Activated naive CD4-positive, alpha-beta T cell treated with anti-CD3 and anti-CD28 coated beads for 36 hours (primary cell): Measurements from ENCODE around the gene CAMTA1. TPM values are rescaled to one million over a fixed set of nuclear protein-coding genes. Genes with fewer than 3 reads are reported as not detected.

Source experiments
- CTCF ChIA-PET: fragments of 350-600 bp; sonication (Branson Sonifier 250); formaldehyde crosslinking; loops from one replicate; lab custom pipeline; 2021; ENCODE audit warnings: antibody characterized with exemption; lab: Charles Lee
- DNase-seq: peaks from one replicate; pipeline ENCODE4 v3.0.0-alpha.2; 2020
- H3K27ac Mint-ChIP-seq: one replicate; pipeline ENCODE4 v1.8.0; 2021; ENCODE audit warnings: mild to moderate bottlenecking, mixed read lengths
- H3K27me3 Mint-ChIP-seq: one replicate; pipeline ENCODE4 v1.8.0; 2021; ENCODE audit warnings: low read depth, mixed read lengths
- H3K36me3 Mint-ChIP-seq: one replicate; pipeline ENCODE4 v1.8.0; 2021; ENCODE audit warnings: low read depth, mixed read lengths
- H3K4me1 Mint-ChIP-seq: one replicate; pipeline ENCODE4 v1.8.0; 2021; ENCODE audit warnings: low read depth, mixed read lengths
- H3K4me3 Mint-ChIP-seq: one replicate; pipeline ENCODE4 v1.8.0; 2021; ENCODE audit warnings: mild to moderate bottlenecking, moderate library complexity, mixed read lengths
- H3K9me3 Mint-ChIP-seq: one replicate; pipeline ENCODE4 v1.8.0; 2021; ENCODE audit warnings: mixed read lengths
- intact Hi-C: fragments of 100-400 bp; cut with micrococcal nuclease; formaldehyde crosslinking; loops from one replicate; pipeline ENCODE4 v1.15.1; 2023
- total RNA-seq, 2 experiments: library from RNA; stranded (reverse); gene quantifications; one replicate each; pipeline ENCODE4 v1.2.3, GENCODE V29; 2021

The CAMTA1 gene
- total RNA-seq, 2 experiments from 2014 or later, result 61.5 to 70.9 TPM

DNA sequence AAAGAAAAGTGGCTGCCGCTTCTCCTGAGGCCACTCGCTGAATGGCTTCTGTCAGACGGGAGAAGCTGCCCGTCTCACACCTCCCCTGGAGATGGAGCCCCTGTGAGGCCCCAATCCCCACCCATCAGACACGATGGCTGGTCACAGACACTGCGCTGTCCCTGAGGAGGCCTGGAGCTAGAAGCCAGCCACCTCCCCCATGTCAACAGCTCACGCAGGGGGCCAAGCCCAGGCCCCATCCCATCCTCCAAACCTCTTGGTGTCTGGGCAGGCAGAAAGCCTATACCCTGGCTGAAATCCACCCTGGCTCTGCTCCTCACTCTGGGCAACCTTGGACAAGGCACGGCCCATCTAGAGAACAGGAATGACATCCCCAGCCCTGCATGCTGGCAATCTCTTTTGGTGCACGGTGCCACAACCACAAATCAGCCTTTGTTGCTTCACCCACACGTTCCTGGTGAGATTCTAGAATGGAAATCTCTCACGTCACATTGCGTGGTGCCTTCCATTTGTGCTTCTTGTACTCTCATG lies 711.9 kb downstream of the CAMTA1 start:
- Mint-ChIP-seq H3K27ac (no peak overlapping the region), H3K4me1 (no peaks in the 10 kb centered on the region), H3K4me3 (no peak overlapping the region), H3K9me3 (peaks cover 4% of the 10 kb centered on the region), H3K36me3 (no peaks in the 10 kb centered on the region), H3K27me3 (peaks cover 4% of the 10 kb centered on the region)
- DNase-seq, result no peak
- intact Hi-C loops, result no loop called here
- CTCF ChIA-PET, result interaction anchor here (0.8 kb wide), 1 partner anchor 30 kb away, joined by 3 read pairs; no protein-coding TSS in a partner anchor

- intact Hi-C loops, result no loop called here
- H3K27me3 Mint-ChIP-seq, result no peaks in the 10 kb centered on the region
- no peak overlapping the region for H3K4me3 Mint-ChIP-seq
- H3K27ac Mint-ChIP-seq, result no peak overlapping the region
- H3K36me3 Mint-ChIP-seq, result no peaks in the 10 kb centered on the region
- no peak for DNase-seq
- CTCF ChIA-PET, result no interaction called here
- no peaks in the 10 kb centered on the region for H3K4me1 Mint-ChIP-seq
- no peaks in the 10 kb centered on the region for H3K9me3 Mint-ChIP-seq
These were observed 715.3 kb downstream of the CAMTA1 start for GRCh38 chr1:7500381-7501083.

GRCh38 chr1:7501084-7501491 lies 715.8 kb downstream of the CAMTA1 start:
- intact Hi-C loops, result no loop called here
- H3K27ac Mint-ChIP-seq, result no peak overlapping the region
- CTCF ChIA-PET, result no interaction called here
- H3K9me3 Mint-ChIP-seq, result no peaks in the 10 kb centered on the region
- H3K4me1 Mint-ChIP-seq, result no peaks in the 10 kb centered on the region
- no peaks in the 10 kb centered on the region for H3K27me3 Mint-ChIP-seq
- no peak for DNase-seq
- no peak overlapping the region for H3K4me3 Mint-ChIP-seq
- H3K36me3 Mint-ChIP-seq, result no peaks in the 10 kb centered on the region

DNA sequence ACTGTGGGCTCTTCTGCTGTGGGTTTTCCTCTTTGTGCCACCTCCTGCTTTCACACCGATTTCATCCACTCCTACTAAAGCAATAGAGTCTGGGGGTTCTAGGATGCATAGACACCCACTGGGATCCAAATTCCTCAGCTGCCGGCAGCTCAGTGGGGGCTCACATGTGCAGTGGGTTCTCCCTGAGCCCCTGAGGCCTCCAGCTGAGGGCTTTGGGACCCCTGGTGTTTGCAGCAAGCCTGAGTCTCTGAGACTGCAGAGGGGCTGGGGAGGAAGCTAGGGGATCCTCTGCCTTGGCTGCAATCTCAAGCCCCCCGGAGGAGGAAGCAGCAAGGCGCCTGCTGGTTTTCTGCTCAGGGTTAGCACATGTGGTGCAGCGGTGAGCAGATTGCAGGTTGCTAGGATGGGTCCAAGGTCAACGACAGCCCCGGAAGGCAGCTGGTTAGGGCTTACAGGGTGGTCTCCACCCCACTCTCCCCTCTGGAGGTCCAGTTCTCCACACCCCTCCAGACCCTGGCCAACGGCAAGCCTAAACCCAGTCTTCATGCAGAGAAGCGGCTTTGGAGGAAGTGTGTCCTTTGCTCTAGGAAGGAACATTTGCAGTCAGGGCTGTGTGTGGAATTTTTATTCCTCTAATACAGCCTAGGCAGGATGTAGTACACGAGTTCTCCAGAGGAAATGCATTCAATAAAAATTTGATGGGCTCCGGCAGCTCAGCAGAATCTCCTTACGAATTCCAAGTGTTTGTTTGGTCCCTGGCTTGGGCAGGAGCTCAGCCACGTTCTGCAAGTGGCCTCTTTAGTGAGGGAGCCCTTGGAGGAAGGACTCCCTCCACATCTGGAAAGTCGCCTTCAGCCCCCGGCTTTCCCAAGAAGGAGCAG lies 716.7 kb downstream of the CAMTA1 start:
- H3K27ac Mint-ChIP-seq, result no peak overlapping the region
- H3K4me1 Mint-ChIP-seq, result no peaks in the 10 kb centered on the region
- CTCF ChIA-PET, result no interaction called here
- intact Hi-C loops, result no loop called here
- no peak overlapping the region for H3K4me3 Mint-ChIP-seq
- H3K36me3 Mint-ChIP-seq, result no peaks in the 10 kb centered on the region
- no peaks in the 10 kb centered on the region for H3K27me3 Mint-ChIP-seq
- DNase-seq, result no peak
- no peaks in the 10 kb centered on the region for H3K9me3 Mint-ChIP-seq

DNA sequence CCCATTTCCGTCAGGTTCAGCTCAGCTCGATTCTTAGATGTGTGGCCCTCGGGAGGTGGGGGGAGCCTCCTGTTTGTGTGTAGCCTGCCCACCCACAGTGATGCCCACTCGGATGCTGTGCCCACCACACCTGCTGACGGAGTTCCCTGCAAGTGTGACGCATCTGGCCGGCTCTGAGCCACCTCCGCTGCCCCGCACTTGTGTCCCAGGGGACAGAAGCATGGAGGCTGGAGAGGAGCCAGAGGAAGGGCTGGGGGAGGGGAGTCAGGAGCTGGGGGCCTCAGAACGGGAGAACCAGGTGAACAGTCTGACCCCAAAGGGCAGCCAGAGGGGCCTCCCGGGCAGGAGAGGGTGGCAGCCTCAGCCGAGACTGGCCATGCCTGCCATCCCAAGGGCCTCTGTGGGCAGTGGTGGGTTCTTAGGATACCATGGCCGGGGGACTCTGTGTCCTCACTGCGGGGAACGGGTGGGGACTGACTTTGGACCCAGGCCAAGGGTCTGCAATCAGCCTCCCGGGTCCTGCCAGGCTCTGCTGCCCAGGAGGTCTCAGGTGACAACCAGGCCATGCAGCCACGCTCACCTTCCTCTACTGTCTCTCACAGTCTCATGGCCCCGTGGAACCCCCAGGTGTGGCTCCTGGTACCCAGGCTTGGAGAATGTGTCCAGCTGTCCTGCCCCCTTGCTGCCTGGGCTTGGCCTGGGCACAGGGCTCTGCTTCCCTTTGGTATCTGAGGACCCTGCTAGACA lies 718.6 kb downstream of the CAMTA1 start:
- Mint-ChIP-seq H3K4me1 (no peaks in the 10 kb centered on the region), H3K4me3 (no peak overlapping the region), H3K9me3 (no peaks in the 10 kb centered on the region), H3K27ac (no peak overlapping the region), H3K36me3 (no peaks in the 10 kb centered on the region), H3K27me3 (no peaks in the 10 kb centered on the region)
- CTCF ChIA-PET, result interaction anchor here (0.6 kb wide), 1 partner anchor 111 kb away, joined by 3 read pairs; no protein-coding TSS in a partner anchor
- intact Hi-C loops, result no loop called here
- no peak for DNase-seq

GRCh38 chr1:7504438-7504720 lies 719.1 kb downstream of the CAMTA1 start:
- Mint-ChIP-seq H3K36me3 (no peaks in the 10 kb centered on the region), H3K4me1 (no peaks in the 10 kb centered on the region)

GRCh38 chr1:7505094-7505770 lies 720.0 kb downstream of the CAMTA1 start:
- CTCF ChIA-PET, result no interaction called here
- DNase-seq, result no peak
- intact Hi-C loops, result no loop called here
- Mint-ChIP-seq H3K36me3 (no peaks in the 10 kb centered on the region), H3K27me3 (no peaks in the 10 kb centered on the region), H3K4me3 (no peak overlapping the region), H3K9me3 (no peaks in the 10 kb centered on the region), H3K27ac (no peak overlapping the region), H3K4me1 (no peaks in the 10 kb centered on the region)

More at GRCh38 chr1:7504438-7504720, 719.1 kb downstream of the CAMTA1 start:
- H3K4me3 Mint-ChIP-seq, result no peak overlapping the region
- H3K27me3 Mint-ChIP-seq, result no peaks in the 10 kb centered on the region
- intact Hi-C loops, result no loop called here
- CTCF ChIA-PET, result no interaction called here
- H3K9me3 Mint-ChIP-seq, result no peaks in the 10 kb centered on the region
- DNase-seq, result no peak
- no peak overlapping the region for H3K27ac Mint-ChIP-seq

- no peak overlapping the region for H3K27ac Mint-ChIP-seq
- H3K27me3 Mint-ChIP-seq, result no peaks in the 10 kb centered on the region
- intact Hi-C loops, result no loop called here
- H3K9me3 Mint-ChIP-seq, result no peaks in the 10 kb centered on the region
- CTCF ChIA-PET, result no interaction called here
- no peak for DNase-seq
- H3K36me3 Mint-ChIP-seq, result no peaks in the 10 kb centered on the region
- no peak overlapping the region for H3K4me3 Mint-ChIP-seq
- no peaks in the 10 kb centered on the region for H3K4me1 Mint-ChIP-seq
These were observed 720.7 kb downstream of the CAMTA1 start for GRCh38 chr1:7505771-7506453.

- Mint-ChIP-seq H3K4me3 (no peak overlapping the region), H3K27me3 (no peaks in the 10 kb centered on the region), H3K27ac (no peak overlapping the region), H3K36me3 (no peaks in the 10 kb centered on the region), H3K9me3 (no peaks in the 10 kb centered on the region), H3K4me1 (no peaks in the 10 kb centered on the region)
- CTCF ChIA-PET, result no interaction called here
- intact Hi-C loops, result no loop called here
- no peak for DNase-seq
These were observed 721.4 kb downstream of the CAMTA1 start for GRCh38 chr1:7506454-7507284.

DNA sequence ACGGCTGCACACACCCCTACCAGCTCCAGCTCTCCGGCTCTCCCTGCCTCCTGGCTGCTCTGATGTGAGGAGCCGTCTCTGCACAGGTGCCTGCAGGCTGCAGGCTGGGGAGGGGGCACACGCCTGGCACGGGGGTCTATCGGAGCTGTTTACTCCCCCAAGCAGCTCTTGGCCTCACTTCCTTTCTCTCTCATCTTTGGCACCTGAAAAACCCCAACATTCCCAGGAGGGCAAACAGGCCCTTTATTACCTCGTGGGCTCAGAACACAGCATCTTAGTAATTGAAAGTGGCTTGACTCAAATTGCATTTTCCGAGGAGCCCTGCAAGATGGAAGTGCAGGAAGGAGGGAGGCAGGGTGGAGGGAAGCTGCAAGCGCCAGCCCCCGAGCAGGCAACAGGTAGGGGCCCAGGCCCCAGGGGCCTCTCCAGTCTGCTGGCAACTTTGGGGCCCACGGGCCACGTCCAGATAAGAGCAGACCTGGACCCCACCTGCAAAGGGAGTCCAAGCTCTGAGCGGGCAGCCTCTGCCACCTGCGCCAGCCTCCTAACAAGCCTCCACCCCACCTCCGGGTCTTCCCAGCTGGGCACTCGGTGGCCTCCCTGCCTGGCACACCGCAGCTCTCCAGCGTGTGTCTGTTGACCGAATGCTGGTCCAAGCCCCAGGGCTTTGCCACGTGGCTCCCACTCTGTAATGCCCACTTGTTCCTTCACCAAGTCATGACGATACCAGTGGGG lies 722.2 kb downstream of the CAMTA1 start:
- H3K4me3 Mint-ChIP-seq, result no peak overlapping the region
- no peaks in the 10 kb centered on the region for H3K9me3 Mint-ChIP-seq
- CTCF ChIA-PET, result no interaction called here
- intact Hi-C loops, result no loop called here
- no peak for DNase-seq
- H3K4me1 Mint-ChIP-seq, result no peaks in the 10 kb centered on the region
- H3K27me3 Mint-ChIP-seq, result no peaks in the 10 kb centered on the region
- H3K27ac Mint-ChIP-seq, result no peak overlapping the region
- H3K36me3 Mint-ChIP-seq, result no peaks in the 10 kb centered on the region
